Activated T-cell treated with anti-CD3 and anti-CD28 coated beads for 4 hours (primary cell): ENCODE measurements around the gene CIAO3.

ENCODE experiments used
- DNase-seq: peaks from one replicate; pipeline ENCODE4 v3.0.0-alpha.2; 2020

CIAO3 gene

DNA sequence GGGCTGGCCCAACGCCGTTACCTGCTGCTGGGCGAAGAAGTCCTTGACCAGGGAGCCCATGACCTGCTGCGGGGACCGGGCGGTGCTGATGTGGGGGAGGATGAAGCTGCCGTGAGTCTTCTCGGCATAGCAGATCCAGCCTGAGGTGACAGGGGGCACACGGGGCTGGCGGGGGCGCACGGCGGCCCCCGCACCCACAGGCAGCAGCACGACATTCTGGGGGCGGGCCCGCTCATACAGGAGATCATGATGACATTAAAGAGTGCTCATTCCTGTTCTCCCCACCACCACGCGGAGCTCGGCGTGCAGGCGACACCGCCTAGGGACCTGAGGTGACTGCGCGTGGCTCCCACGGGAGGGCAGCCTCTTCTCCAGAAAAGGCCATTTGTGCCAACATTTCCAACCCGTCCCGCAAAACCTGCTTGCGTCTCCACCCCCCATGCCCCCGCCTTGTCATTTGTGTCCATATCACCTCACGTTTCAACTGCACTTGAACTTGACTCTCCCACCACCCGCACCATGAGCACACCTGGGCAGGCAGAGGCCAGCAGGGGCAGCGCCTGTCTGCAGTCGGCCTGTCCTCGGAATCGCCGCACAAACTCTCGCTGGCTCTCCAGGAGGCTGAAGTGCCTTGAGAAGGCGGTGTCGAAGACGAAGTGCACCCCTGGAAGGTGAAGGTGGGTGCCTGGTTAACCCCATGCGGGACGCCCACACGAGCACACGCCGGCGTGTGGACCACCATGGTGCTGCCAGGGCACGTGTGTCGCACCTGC lies 6.4 kb downstream of the CIAO3 start:
- no peak for DNase-seq

DNA sequence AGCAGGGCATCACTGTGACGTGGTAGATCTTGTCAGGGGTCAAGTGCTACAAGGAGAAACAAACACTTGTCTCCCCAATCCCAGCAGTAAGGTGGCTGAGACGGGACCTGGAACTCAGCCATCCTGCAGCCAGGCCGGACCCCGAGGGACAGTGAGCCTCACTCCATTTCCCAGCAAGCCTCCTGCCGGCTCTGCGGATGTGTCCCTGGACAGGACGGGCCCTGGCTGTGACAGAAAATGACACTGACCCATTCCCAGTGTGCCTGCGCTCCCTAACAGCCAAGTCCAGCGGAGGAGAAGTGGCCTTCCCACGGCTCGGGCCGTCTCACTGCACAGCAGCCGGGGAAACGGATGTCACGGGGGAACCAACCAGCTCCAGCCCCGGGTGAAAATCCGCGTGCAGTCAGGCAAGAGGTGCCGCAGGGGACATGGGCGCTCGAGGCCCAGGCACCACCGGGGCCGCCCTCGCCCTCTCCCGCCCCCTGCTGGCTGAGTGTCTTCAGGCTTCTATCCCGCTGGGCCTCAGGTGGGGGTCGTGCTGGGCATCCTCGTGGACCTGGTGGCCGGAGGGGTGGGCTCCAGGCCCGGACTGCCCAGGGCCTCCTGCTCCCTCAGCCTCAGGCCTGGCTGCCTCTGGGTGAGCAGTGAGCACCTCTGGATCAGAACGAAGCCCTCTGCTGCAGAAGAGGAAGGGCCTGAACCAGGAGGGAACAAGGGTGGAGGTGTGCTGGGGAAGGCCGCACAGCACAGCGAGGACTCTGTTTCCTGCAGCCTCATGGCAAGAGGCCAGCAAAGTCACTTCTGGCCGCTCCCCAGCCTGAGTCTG lies 7.2 kb downstream of the CIAO3 start:
- no peak for DNase-seq

GRCh38 chr16:732936-733335 lies 7.9 kb downstream of the CIAO3 start:
- DNase-seq = no peak

DNA sequence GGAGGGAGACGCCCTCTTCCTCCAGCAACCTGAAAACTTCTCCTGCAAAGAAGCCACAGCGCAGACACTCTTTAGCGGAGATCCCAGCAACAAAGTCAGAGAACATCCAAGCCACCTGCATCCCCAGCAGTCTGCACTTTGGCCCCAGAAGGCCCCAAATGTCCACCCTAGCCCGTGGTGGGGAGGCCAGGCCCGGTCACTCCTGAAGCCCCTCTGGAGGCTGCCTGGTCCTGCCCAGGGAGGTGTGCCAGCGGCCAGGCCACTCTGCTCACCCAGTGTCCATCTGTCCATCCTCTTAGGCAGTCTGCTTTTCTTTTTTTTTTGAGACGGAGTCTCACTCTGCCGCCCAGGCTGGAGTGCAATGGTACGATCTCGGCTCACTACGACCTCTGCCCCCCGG lies 8.5 kb downstream of the CIAO3 start:
- no peak for DNase-seq

DNA sequence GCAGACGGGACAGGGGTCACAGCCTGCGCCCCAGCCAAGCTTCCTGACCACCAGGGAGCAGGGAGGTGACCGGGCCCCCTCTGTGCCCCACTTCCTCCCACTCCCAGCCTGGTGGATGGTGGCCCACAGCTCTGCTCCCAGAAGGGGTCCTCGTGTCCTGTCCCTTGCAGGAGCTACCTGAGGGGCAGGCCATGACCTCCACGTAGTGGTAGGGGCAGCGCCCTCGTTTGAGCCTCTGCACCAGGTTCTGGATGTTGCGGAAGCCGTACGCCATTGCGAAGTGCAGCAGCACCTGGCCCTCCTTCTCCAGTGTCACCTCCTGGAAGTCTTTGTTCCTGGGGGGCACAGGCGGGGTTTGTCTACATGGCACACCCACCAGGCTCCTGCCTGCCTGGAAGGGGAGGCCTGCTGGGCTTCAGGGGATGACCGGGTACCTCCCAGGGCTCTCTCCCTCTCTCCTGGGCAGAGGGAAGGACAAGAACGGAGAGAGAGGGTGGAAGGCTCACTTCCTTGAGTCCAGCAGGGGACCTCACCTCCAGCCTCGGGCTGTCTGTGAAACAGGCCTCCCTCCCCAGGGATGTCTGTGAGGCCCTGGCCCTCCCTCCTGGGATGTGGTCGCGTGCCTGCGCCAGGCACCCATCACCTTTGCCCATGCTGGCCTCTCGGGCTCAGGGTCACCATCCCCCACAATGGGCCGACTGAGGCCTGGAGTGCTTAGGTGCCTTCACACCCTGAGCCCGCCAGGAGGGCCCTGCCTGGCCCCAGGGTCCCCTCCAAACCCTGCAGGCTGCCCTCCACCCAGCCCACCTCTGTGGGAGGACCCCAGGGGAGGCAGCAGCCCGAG lies 9.9 kb downstream of the CIAO3 start:
- DNase-seq = no peak

DNA sequence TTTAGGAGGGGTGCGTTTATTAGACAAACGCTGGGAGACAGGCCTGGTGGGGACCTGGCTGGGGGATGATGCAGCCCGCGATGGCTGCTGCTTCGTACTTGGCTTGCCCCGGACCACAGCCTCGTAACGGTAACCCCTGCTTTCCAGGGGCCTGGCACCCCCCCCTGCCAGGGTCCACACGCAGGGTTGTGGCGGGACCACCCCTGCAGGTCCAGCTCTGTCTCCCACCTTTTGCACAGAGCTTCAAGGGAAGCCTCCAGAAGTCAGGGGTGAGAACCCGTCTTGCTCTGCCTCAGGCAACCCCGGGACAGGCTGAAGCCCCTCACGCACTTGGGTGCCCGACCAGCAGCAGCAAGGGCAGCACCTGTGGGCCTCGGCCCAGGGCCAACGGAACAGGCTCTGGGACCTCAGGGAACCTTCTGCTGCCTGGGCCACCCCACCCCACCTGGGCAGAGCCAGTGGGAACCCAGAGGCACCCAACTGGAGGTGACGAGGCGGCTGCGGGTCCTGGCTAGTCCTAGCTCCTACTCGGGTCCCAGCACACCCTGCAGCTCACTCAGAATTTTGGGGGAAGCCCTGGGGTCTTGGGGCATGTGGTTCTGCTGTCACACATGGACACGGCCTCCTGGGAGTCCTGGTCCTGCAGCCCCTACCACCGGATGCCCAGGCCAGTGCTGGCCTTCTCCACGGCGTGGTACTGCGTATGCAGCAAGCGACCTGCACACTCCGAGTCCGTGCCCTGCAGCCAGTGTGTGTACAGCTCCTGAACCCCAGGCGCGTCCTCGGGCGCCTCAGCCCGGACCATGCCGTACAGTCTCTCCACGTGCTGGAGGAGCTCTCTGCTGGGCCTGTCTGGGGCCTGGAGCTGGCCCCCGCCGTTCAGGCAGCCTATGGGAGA lies 10.8 kb downstream of the CIAO3 start:
- DNase-seq = no peak

- DNase-seq = no peak
Measured at GRCh38 chr16:728890-729744, 11.7 kb downstream of the CIAO3 start.

DNA sequence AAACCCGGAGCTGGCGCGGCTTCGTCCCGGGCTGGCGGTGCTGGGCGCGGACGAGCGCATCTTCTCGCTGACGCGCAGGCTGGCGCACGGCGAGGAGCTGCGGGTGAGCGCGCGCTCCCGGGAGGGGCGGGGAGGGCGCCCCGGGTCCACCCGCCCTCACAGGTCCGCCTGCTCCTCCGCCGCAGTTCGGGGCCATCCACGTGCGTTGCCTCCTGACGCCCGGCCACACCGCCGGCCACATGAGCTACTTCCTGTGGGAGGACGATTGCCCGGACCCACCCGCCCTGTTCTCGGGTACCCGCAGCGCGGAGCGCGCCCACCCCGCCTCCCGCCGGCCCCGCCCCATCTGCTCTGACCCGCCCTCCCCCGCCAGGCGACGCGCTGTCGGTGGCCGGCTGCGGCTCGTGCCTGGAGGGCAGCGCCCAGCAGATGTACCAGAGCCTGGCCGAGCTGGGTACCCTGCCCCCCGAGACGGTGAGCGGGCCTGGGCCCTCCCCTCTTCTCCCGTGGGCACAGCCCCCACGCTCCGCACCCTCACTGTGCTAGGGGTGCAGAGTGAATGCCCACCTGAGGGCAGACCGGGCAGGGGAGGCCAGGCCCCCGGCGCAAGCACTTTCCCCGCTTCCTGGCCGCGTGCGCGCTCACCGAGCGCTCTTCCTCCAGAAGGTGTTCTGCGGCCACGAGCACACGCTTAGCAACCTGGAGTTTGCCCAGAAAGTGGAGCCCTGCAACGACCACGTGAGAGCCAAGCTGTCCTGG lies 12.5 kb downstream of the CIAO3 start:
- no peak for DNase-seq

GRCh38 chr16:727291-727977 lies 13.4 kb downstream of the CIAO3 start:
- no peak for DNase-seq

DNA sequence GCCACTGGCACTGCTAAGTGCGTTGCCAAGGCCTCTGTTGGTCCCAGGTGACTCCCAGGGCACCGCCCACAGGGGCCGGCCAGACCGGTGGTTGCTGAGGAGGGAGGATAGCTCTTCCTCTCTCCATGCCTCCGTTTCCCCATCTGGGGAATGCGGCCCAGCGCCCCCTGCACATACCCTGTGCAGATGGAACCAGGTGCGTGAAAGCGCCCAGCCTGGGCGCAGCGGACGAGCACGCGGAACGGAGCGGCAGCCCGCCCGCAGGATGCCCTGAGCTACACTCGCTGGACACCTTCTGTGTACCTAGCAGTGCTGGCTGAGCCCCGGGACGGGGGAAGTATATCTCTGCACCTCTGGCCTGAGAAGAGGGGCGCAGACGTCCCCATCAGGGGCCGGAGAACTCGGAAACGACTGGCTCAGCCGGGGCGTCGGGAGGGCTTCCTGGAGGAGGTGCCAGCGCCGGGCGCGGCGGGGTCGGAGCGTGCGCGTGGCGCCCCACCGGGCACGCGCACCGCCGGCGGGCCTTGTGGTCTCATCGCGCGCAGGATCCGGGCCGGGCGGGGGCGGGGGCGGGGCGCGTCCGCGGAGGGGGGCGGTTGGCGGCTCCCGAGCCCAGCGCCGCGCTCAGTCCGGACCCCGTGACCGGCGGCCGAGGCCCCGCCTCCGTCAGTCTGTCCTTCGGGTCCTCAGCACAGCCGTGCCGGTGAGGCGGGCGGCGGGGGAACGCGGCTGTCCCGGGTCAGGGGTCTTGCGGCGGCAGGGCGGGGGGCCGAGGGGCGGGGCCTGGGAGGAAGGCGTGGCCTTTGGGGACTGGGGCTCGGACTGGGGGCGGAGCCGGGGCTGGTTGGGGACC lies 14.1 kb downstream of the CIAO3 start, which contains the start of the genes CCDC78 and HAGHL:
Gene CCDC78, minus strand, starts transcription at position 6 of the 853 bp plus-strand sequence. CDS start 76 bp downstream, outside the sequence.
Gene HAGHL, plus strand, starts transcription at position 669 of the 853 bp plus-strand sequence. CDS start 404 bp downstream, outside the sequence.
- DNase-seq = peak; percentile 45

DNA sequence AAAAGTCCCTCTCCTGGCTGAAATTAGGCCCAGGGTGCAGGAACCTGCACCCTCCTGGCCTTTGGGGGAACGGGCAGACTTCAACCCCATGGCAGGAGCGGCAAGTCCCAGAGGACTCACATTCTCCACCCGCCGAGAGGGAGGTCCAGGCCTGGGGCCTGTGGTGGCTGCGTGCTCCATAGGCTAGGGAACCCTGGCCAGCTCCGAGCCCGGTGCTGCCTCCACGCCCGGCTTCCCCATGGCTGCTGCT lies 14.7 kb downstream of the CIAO3 start:
- no peak for DNase-seq

- DNase-seq = no peak
Measured at GRCh38 chr16:725463-726187, 15.2 kb downstream of the CIAO3 start.

DNA sequence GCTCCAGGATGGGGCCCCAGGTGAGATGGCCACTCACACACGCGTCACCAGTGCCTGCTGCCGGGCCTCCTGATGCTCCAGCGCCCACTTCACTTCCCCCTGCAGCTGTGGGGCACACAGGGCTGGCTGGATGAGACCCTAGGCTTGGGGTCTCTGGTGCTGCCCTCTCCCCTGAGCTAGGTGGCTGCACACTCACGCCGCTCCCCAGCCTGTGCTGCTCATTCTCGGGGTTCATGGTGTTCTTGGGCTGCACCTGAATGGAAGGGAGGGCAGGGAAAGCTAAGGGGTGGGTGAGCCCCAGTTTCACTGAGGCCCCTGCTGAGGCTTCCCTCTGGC lies 15.8 kb downstream of the CIAO3 start:
- no peak for DNase-seq

- no peak for DNase-seq
Measured at GRCh38 chr16:724188-725040, 16.4 kb downstream of the CIAO3 start.

DNA sequence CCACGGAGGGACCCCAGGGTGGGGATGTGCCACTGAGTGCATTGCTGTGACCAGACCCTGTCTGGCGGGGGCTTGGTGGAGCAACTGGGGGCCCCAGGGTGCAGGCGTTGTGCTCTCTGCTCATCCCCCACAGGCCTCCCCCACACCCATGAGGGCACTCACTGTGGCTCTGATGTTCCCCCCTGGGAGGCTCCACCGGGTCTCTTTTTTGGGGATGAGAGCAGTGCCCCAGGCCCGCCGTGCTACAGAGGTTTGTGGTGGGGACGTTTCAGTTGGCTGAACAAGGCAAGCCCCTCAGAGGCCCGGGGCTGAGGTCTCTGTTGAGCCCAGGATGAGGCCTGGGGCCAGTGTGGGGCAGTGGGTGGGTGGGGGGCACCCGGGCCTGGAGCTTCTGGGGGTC lies 17.1 kb downstream of the CIAO3 start:
- DNase-seq = no peak

GRCh38 chr16:722835-723633 lies 17.8 kb downstream of the CIAO3 start:
- DNase-seq = no peak
